K562 treated with DMSO at 1 percent for 4 hours (cell line): ENCODE results near the gene ACAD8. TPM values are rescaled to one million over a fixed set of nuclear protein-coding genes. Genes with fewer than 3 reads are reported as not detected.

ENCODE experiments used
- total RNA-seq: library from RNA; unstranded; fragments of 300-600 nt; gene quantifications from 2 replicates; pipeline ENCODE4 v1.2.3, GENCODE V29; 2022; ENCODE audit not compliant: insufficient read depth

ACAD8 gene
- total RNA-seq = 13.7 and 18.7 TPM in 2 replicates

DNA sequence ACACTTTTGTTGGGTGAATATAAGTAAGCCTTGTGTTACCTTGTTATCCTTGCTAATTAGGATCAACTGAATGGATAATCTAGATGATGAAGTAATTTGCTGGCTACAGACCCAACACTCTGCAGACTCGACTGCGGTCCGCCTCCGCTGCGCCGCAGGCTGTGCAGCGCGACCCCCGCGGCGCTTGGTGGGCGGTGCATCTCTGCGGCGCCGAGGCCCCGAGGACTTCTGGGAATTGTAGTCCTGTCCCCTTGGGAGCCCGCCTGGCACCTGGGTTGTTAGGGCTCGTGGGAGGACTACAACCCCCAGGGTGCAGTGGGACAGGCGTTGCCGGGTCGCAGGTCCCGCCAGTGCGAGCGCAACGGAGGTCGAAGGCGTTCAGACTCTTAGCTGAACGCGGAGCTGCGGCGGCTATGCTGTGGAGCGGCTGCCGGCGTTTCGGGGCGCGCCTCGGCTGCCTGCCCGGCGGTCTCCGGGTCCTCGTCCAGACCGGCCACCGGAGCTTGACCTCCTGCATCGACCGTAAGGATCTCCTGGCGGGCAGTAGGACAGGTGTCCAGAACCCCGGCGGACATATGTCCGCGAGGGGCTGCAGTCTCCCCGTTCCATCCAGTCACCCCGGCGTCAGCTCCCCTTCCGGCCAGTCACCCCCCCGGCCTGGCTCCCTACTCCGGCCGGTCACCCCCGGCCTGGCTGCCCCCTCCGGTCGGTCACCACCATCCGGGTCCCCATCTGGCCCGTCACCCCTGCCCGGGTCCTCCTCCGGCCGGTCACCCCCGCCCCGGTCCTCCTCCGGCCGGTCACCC, at the start of gene ACAD8, which contains the start of gene THYN1:
Gene ACAD8 (plus strand): TSS at position 381 of the 806 bp plus-strand sequence. CDS start 33 bp downstream, at position 414.
Gene THYN1 (minus strand): TSS at position 165 of the 806 bp plus-strand sequence. CDS start 470 bp downstream, outside the sequence.

GRCh38 chr11:134223836-134224709, 29.3 kb upstream of the ACAD8 start, which contains the start of the genes NCAPD3 and VPS26B:
TSS of gene NCAPD3 (minus strand) at chr11:134223967. CDS start at chr11:134223926, 41 bp downstream.
TSS of gene VPS26B (plus strand) at chr11:134224671. CDS start at chr11:134225123, 452 bp downstream.

DNA sequence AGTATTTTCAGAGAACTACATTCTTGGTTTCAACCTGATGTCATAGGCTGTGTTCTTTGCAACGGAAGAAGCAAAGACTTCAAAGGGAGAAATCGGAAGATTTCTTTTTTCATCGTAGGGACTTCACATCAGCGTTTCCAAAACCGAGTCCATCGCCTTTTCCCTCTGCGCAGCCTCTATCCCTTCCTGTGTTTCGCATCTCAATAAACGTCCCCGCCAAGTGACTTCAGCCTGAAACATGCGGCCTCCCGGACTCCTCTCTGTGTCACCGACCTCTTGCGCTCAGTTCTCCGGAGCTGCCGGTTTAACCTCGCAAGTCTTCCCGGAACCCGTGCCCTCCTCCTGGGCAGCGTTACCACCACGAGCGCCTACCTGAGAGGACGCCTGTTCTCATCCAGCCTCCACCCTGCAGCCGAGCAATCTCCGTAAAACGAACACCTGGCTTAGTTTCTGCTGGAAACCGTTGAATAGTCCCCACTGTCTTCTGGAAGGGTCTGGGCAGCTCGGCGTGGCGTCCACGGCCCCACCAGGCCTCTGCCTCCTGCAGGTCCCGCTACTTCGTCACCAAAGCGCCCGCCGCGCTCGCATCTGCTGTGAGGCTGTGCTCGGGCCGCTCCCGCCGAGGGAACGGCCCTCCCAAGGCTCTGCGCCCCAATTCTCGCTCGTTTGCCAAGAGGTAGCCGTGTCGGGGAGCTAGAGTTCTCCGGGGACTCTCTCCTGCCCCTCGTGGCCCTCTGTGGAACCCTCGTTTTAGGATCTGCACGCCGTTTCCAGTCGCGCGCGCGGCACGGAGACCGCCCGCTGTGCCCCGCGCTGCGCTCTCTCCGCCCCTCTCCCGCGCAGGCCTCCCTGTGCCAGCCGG, 22.4 kb downstream of the ACAD8 start, which contains the start of gene GLB1L3:
Gene GLB1L3 (plus strand): TSS at position 846 of the 862 bp plus-strand sequence. CDS start 362 bp downstream, outside the sequence.

Other genes starting within 250 kb of the ACAD8 start
- gene JAM3, start 184.5 kb upstream of the ACAD8 start, total RNA-seq = 0.28 and 0.50 TPM in 2 replicates
- gene NCAPD3, start 29.6 kb upstream of the ACAD8 start, total RNA-seq = 35.9 and 39.1 TPM in 2 replicates
- 31.5 and 35.5 TPM in 2 replicates for gene VPS26B, start 28.9 kb upstream of the ACAD8 start, total RNA-seq
- gene THYN1, start 216 bp upstream of the ACAD8 start, total RNA-seq = 50.2 and 59.1 TPM in 2 replicates
- not detected in 2 replicates for gene GLB1L3, start 22.8 kb downstream of the ACAD8 start, total RNA-seq
- 9.7 and 12.7 TPM in 2 replicates for gene GLB1L2, start 78.4 kb downstream of the ACAD8 start, total RNA-seq
- gene B3GAT1, start 158.7 kb downstream of the ACAD8 start, total RNA-seq = 0.44 and 0.56 TPM in 2 replicates